ENCODE measurements around the gene ADAMTS20. TPM values are rescaled to one million over a fixed set of nuclear protein-coding genes. Genes with fewer than 3 reads are reported as not detected.

The ADAMTS20 gene
- total RNA-seq, 2 donors from 2014 or later = 0.70 to 1.1 TPM

GRCh38 chr12:43309959-43310358 lies 242.0 kb downstream of the ADAMTS20 start:
- Mint-ChIP-seq H3K4me3 (no peak overlapping the region), H3K9me3 (no peaks in the 10 kb centered on the region), H3K27ac (no peak overlapping the region), H3K4me1 (no peaks in the 10 kb centered on the region), H3K27me3 (ENCODE audit: insufficient read depth) (no peaks in the 10 kb centered on the region), H3K36me3 (ENCODE audit: low read depth) (no peaks in the 10 kb centered on the region)
- H3K27me3 ChIP-seq (ENCODE audit: control insufficient read depth, insufficient read depth, low read length, poor library complexity, severe bottlenecking) = no peaks in the 10 kb centered on the region
- H3K4me1 ChIP-seq (ENCODE audit: control insufficient read depth, insufficient read depth, low read length) = no peaks in the 10 kb centered on the region
- TF ChIP-seq CTCF (conservative IDR thresholded peaks at IDR 0.05) = no peak
- DNase-seq = no peak
- H3K9me3 ChIP-seq (ENCODE audit: control insufficient read depth, low read length) = no peaks in the 10 kb centered on the region
- no peak overlapping the region for H3K9ac ChIP-seq (ENCODE audit: extremely low read depth, low read length, poor library complexity, severe bottlenecking)
- no peak overlapping the region for H3K27ac ChIP-seq (ENCODE audit: low read depth, low read length)
- WGBS, 2 experiments (ENCODE audit: insufficient coverage in 1 of 2, insufficient read length in 1 of 2) = 94 to 100% methylated on average over 1 to 3 of the region's 3 CpGs
- no peak overlapping the region for H3K4me3 ChIP-seq (ENCODE audit: low read length)
- H3K36me3 ChIP-seq (ENCODE audit: control insufficient read depth, insufficient read depth, low read length) = no peaks in the 10 kb centered on the region

GRCh38 chr12:43308776-43309175 lies 243.2 kb downstream of the ADAMTS20 start:
- Mint-ChIP-seq H3K4me1 (no peaks in the 10 kb centered on the region), H3K36me3 (ENCODE audit: low read depth) (no peaks in the 10 kb centered on the region), H3K4me3 (no peak overlapping the region), H3K27ac (no peak overlapping the region), H3K9me3 (no peaks in the 10 kb centered on the region), H3K27me3 (ENCODE audit: insufficient read depth) (no peaks in the 10 kb centered on the region)
- Histone ChIP-seq H3K9ac (ENCODE audit: extremely low read depth, low read length, poor library complexity, severe bottlenecking) (no peak overlapping the region), H3K4me1 (ENCODE audit: control insufficient read depth, insufficient read depth, low read length) (no peaks in the 10 kb centered on the region), H3K4me3 (ENCODE audit: low read length) (no peak overlapping the region), H3K9me3 (ENCODE audit: control insufficient read depth, low read length) (no peaks in the 10 kb centered on the region), H3K27me3 (ENCODE audit: control insufficient read depth, insufficient read depth, low read length, poor library complexity, severe bottlenecking) (no peaks in the 10 kb centered on the region), H3K27ac (ENCODE audit: low read depth, low read length) (no peak overlapping the region), H3K36me3 (ENCODE audit: control insufficient read depth, insufficient read depth, low read length) (no peaks in the 10 kb centered on the region)
- no peak for TF ChIP-seq CTCF (conservative IDR thresholded peaks at IDR 0.05)
- DNase-seq = no peak
- WGBS, 2 experiments (ENCODE audit: insufficient coverage in 1 of 2, insufficient read length in 1 of 2) = 87% methylated on average over 3 of the region's 3 CpGs; no CpG with 5 or more reads in 1 of the 2 experiments

- Histone ChIP-seq H3K27ac (ENCODE audit: low read depth, low read length) (no peak overlapping the region), H3K9me3 (ENCODE audit: control insufficient read depth, low read length) (peaks cover 1% of the 10 kb centered on the region), H3K36me3 (ENCODE audit: control insufficient read depth, insufficient read depth, low read length) (no peaks in the 10 kb centered on the region), H3K4me1 (ENCODE audit: control insufficient read depth, insufficient read depth, low read length) (no peaks in the 10 kb centered on the region), H3K27me3 (ENCODE audit: control insufficient read depth, insufficient read depth, low read length, poor library complexity, severe bottlenecking) (no peaks in the 10 kb centered on the region), H3K4me3 (ENCODE audit: low read length) (no peak overlapping the region), H3K9ac (ENCODE audit: extremely low read depth, low read length, poor library complexity, severe bottlenecking) (no peak overlapping the region)
- WGBS, 2 experiments (ENCODE audit: insufficient coverage in 1 of 2, insufficient read length in 1 of 2) = 93 to 94% methylated on average over 2 of the region's 2 CpGs
- DNase-seq = no peak
- Mint-ChIP-seq H3K4me1 (no peaks in the 10 kb centered on the region), H3K36me3 (ENCODE audit: low read depth) (no peaks in the 10 kb centered on the region), H3K27ac (no peak overlapping the region), H3K27me3 (ENCODE audit: insufficient read depth) (no peaks in the 10 kb centered on the region), H3K9me3 (no peaks in the 10 kb centered on the region), H3K4me3 (no peak overlapping the region)
- no peak for TF ChIP-seq CTCF (conservative IDR thresholded peaks at IDR 0.05)
Measured at GRCh38 chr12:43307126-43307525, 244.9 kb downstream of the ADAMTS20 start.

Measured in endodermal cell (in vitro differentiated cells).